ENCODE measurements around the gene CLEC4E. TPM values are rescaled to one million over a fixed set of nuclear protein-coding genes. Genes with fewer than 3 reads are reported as not detected.
"Not testable (repeated sequence)": the region's sequence is repeated elsewhere in the genome, so short reads cannot be mapped to it uniquely, and the experiment has no call there.

CLEC4E gene, protein sequence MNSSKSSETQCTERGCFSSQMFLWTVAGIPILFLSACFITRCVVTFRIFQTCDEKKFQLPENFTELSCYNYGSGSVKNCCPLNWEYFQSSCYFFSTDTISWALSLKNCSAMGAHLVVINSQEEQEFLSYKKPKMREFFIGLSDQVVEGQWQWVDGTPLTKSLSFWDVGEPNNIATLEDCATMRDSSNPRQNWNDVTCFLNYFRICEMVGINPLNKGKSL
- not detected in 2 replicates for polyA plus RNA-seq (2011; rRNA removed)
- polyA minus RNA-seq (2011; rRNA and poly(A)+ RNA removed), result not detected in 2 replicates

DNA sequence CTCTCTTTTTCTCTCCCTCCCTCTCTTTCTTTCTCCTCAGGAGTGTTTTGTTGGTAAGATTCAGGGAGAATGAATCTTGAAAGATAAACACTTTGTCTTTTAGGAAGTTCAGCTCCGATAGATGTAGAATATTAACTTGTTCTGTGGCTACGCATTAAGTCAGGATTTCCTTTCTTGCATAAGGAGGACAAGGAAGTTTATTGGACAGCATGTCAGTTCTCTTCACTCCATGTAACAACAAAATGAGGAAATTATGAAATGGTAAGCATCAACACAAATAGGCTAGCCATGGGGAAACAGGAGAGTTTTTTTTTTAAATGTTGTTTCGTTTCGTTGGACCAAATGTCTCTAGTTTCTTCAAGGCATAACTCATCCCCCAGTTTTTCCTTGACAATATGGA lies at the start of gene CLEC4E:
CLEC4E (minus strand) TSS at position 75 of the 400 bp plus-strand sequence. CDS start 108 bp downstream, outside the sequence.
- H3K9me3 ChIP-seq (ENCODE audit: control insufficient read depth, insufficient read depth, low read length); H3K27ac ChIP-seq (ENCODE audit: low read depth, low read length); H3K4me3 ChIP-seq (ENCODE audit: low read depth, low read length); POLR2A ChIA-PET; DNase-seq (ENCODE audit: low read depth, low spot score); H3K27me3 ChIP-seq (ENCODE audit: control insufficient read depth, insufficient read depth, low read length): not testable (repeated sequence)
- CTCF ChIA-PET, result interaction anchor here (0.7 kb wide), 2 partner anchors 11 to 13 kb away, joined by 3 read pairs; no protein-coding TSS in a partner anchor

DNA sequence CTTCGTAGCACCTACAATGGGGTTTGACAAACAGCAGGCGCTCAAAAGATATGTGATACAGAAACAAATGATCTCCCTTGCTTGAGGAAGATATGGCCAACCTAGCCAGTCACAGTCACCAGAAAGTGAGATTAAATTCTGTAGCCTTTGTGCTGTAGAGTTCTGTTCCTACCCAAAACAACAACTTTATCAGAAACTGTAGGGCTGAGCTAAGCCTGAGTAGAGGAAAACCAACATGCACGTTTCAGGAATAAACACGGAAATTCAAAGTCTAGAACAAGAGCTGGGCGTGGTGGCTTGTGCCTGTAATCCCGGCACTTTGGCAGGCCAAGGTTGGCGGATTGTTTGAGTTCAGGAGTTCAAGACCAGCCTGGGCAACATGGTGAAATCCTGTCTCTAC lies 49.0 kb upstream of the CLEC4E start:
- H3K9me3 ChIP-seq (ENCODE audit: control insufficient read depth, insufficient read depth, low read length), result peaks cover 4% of the 10 kb centered on the region; the same call in 1 of the 2 replicates
- ChIA-PET CTCF (no interaction called here), POLR2A (no interaction called here)
- H3K27me3 ChIP-seq (ENCODE audit: control insufficient read depth, insufficient read depth, low read length), result no peaks in the 10 kb centered on the region
- H3K4me3 ChIP-seq (ENCODE audit: low read depth, low read length), result no peak overlapping the region
- DNase-seq (ENCODE audit: low read depth, low spot score), result no peak
- H3K27ac ChIP-seq (ENCODE audit: low read depth, low read length), result no peak overlapping the region
- TF ChIP-seq, protein P1, sequence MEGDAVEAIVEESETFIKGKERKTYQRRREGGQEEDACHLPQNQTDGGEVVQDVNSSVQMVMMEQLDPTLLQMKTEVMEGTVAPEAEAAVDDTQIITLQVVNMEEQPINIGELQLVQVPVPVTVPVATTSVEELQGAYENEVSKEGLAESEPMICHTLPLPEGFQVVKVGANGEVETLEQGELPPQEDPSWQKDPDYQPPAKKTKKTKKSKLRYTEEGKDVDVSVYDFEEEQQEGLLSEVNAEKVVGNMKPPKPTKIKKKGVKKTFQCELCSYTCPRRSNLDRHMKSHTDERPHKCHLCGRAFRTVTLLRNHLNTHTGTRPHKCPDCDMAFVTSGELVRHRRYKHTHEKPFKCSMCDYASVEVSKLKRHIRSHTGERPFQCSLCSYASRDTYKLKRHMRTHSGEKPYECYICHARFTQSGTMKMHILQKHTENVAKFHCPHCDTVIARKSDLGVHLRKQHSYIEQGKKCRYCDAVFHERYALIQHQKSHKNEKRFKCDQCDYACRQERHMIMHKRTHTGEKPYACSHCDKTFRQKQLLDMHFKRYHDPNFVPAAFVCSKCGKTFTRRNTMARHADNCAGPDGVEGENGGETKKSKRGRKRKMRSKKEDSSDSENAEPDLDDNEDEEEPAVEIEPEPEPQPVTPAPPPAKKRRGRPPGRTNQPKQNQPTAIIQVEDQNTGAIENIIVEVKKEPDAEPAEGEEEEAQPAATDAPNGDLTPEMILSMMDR (IDR thresholded peaks at IDR 0.05; ENCODE audit: low read depth, low read length), result no peak

DNA sequence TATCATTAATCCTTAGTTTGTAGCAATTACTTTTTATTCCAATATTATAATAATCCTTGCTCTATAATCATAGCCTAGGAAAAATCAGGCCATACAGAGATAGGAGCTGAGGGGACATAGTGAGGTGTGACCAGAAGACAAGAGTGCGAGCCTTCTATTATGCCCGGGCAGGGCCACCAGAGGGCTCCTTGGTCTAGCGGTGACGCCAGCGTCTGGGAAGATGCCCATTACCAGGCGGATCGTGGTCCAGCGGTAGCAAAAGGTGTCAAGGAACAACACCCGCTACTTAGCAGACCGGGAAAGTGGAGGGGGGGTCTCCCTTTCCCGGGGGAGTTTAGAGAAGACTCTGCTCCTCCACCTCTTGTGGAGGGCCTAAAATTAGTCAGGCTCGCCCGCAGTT lies 43.8 kb upstream of the CLEC4E start:
- H3K4me3 ChIP-seq (ENCODE audit: low read depth, low read length); H3K9me3 ChIP-seq (ENCODE audit: control insufficient read depth, insufficient read depth, low read length); DNase-seq (ENCODE audit: low read depth, low spot score); POLR2A ChIA-PET; CTCF ChIA-PET; H3K27me3 ChIP-seq (ENCODE audit: control insufficient read depth, insufficient read depth, low read length); H3K27ac ChIP-seq (ENCODE audit: low read depth, low read length): not testable (repeated sequence)

DNA sequence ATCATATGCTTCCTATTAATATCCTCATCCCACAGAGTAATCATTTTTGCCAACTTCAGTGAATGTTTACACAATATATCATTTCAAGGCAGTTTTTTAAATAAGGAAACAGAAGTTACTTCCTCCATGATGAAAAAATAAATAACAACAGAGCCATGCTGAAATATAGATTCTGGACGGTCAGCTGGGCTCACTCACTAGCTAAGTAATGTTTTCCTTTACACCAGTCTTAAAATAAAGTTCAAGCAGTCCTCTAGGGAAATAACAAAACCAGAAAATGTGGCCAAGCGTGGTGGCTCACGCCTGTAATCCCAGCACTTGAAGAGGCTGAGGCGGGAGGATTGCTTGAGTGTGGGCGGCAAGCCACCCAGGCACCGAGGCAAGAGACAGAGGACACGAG lies 43.3 kb upstream of the CLEC4E start:
- Histone ChIP-seq H3K4me3 (ENCODE audit: low read depth, low read length) (no peak overlapping the region), H3K27me3 (ENCODE audit: control insufficient read depth, insufficient read depth, low read length) (no peaks in the 10 kb centered on the region), H3K27ac (ENCODE audit: low read depth, low read length) (no peak overlapping the region), H3K9me3 (ENCODE audit: control insufficient read depth, insufficient read depth, low read length) (peaks cover 4% of the 10 kb centered on the region; the same call in 1 of the 2 replicates)
- POLR2A ChIA-PET, result no interaction called here
- no peak for DNase-seq (ENCODE audit: low read depth, low spot score)
- TF ChIP-seq, protein P1 (IDR thresholded peaks at IDR 0.05; ENCODE audit: low read depth, low read length), result no peak
- CTCF ChIA-PET, result interaction anchor here (0.9 kb wide), 1 partner anchor 25 kb away, joined by 3 read pairs; no protein-coding TSS in a partner anchor

DNA sequence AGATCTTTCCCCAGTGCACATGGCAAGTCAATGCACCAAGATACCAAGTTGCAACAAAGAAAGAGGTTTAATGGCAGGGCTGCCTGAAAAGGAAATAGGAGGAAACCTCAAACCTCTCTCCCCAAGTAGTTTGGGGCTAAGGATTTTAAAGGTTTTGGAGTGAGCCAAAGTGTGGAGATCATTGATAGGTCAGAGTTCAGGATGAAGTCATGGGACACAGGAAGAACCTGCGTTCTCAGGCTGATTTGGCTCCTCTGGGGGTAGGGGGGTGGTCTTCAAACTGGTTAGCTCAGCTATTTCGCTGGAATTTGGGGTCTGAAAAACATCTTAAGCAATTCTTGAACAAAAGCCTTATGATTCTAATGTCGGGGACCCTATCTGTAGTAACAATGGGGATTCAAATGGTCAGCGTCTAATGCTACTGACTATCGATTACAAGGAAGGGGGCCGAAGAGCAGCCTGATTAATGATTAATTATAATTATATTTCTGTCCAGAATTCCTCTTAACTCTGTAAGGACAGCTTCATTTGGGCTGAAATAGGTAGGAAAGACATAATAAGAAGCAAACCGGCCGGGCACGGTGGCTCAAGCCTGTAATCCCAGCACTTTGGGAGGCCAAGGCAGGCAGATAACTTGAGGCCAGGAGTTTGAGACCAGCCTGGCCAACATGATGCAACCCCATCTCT lies 40.5 kb upstream of the CLEC4E start:
- H3K4me3 ChIP-seq (ENCODE audit: low read depth, low read length), result no peak overlapping the region
- ChIA-PET POLR2A (no interaction called here), CTCF (interaction anchor here (1.1 kb wide), 1 partner anchor 27 kb away, joined by 4 read pairs; no protein-coding TSS in a partner anchor)
- peaks cover 4% of the 10 kb centered on the region; the same call in 1 of the 2 replicates for H3K9me3 ChIP-seq (ENCODE audit: control insufficient read depth, insufficient read depth, low read length)
- no peak for DNase-seq (ENCODE audit: low read depth, low spot score)
- TF ChIP-seq, protein P1 (IDR thresholded peaks at IDR 0.05; ENCODE audit: low read depth, low read length), result no peak
- no peaks in the 10 kb centered on the region for H3K27me3 ChIP-seq (ENCODE audit: control insufficient read depth, insufficient read depth, low read length)
- no peak overlapping the region for H3K27ac ChIP-seq (ENCODE audit: low read depth, low read length)

DNA sequence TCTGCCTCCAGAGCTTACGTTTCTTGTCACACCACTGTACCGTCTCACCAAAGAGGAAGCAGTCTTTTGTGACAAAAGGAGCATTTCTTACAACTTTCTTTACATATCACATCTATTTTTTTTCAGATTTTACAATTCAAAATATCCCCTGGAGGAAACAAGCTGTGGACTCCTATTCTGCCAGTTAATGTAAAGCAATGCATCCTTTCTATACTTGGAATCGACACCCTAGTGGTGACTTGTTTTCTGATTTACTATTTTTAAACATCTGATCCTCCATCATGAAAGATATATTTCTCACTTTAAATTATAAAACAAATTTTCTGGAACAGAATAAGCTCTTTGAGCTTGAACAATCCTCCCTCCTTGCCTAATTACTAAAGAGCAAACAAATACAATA lies 37.2 kb upstream of the CLEC4E start:
- TF ChIP-seq, protein P1 (IDR thresholded peaks at IDR 0.05; ENCODE audit: low read depth, low read length), result no peak
- CTCF ChIA-PET, result interaction anchor here (0.5 kb wide), 1 partner anchor 27 kb away, joined by 3 read pairs; no protein-coding TSS in a partner anchor
- no peak overlapping the region for H3K4me3 ChIP-seq (ENCODE audit: low read depth, low read length)
- no peaks in the 10 kb centered on the region for H3K27me3 ChIP-seq (ENCODE audit: control insufficient read depth, insufficient read depth, low read length)
- no peak overlapping the region for H3K27ac ChIP-seq (ENCODE audit: low read depth, low read length)
- no peaks in the 10 kb centered on the region for H3K9me3 ChIP-seq (ENCODE audit: control insufficient read depth, insufficient read depth, low read length)
- DNase-seq (ENCODE audit: low read depth, low spot score), result no peak
- POLR2A ChIA-PET, result no interaction called here
